GM19397 (cell line): ENCODE results near the gene HIVEP3.

Experiments
- ATAC-seq: cut with Tn5 transposase; IDR thresholded peaks from one replicate; pipeline ENCODE4 v1.9.1; 2021; ENCODE audit warnings: mild to moderate bottlenecking, moderate library complexity; ENCODE audit not compliant: unreplicated experiment

The HIVEP3 gene

GRCh38 chr1:41816061-41816460, 102.7 kb downstream of the HIVEP3 start:
- no peak for ATAC-seq

GRCh38 chr1:41813755-41814745, 104.7 kb downstream of the HIVEP3 start:
- ATAC-seq, result no peak

GRCh38 chr1:41813226-41813625, 105.5 kb downstream of the HIVEP3 start:
- ATAC-seq, result no peak

- no peak for ATAC-seq
These were observed 106.3 kb downstream of the HIVEP3 start for GRCh38 chr1:41812453-41812852.

- ATAC-seq, result no peak
These were observed 106.7 kb downstream of the HIVEP3 start for GRCh38 chr1:41812051-41812450.

GRCh38 chr1:41811051-41811795, 107.5 kb downstream of the HIVEP3 start:
- no peak for ATAC-seq

- no peak for ATAC-seq
These were observed 108.3 kb downstream of the HIVEP3 start for GRCh38 chr1:41810446-41810845.

GRCh38 chr1:41809692-41810091, 109.0 kb downstream of the HIVEP3 start:
- no peak for ATAC-seq

- ATAC-seq, result no peak
These were observed 111.3 kb downstream of the HIVEP3 start for GRCh38 chr1:41807390-41807789.

- ATAC-seq, result no peak
These were observed 112.1 kb downstream of the HIVEP3 start for GRCh38 chr1:41806472-41807155.

GRCh38 chr1:41805771-41806471, 112.8 kb downstream of the HIVEP3 start:
- ATAC-seq, result no peak

GRCh38 chr1:41804176-41804575, 114.5 kb downstream of the HIVEP3 start:
- ATAC-seq, result no peak

GRCh38 chr1:41803656-41804055, 115.1 kb downstream of the HIVEP3 start:
- no peak for ATAC-seq

GRCh38 chr1:41802532-41803501, 115.9 kb downstream of the HIVEP3 start:
- ATAC-seq, result peak; percentile 50

- ATAC-seq, result peak; percentile 56
These were observed 118.4 kb downstream of the HIVEP3 start for GRCh38 chr1:41800311-41800829.

GRCh38 chr1:41799723-41800122, 119.0 kb downstream of the HIVEP3 start:
- ATAC-seq, result no peak

GRCh38 chr1:41799205-41799604, 119.5 kb downstream of the HIVEP3 start:
- ATAC-seq, result no peak

GRCh38 chr1:41795205-41795762, 123.4 kb downstream of the HIVEP3 start:
- no peak for ATAC-seq

- ATAC-seq, result no peak
These were observed 124.7 kb downstream of the HIVEP3 start for GRCh38 chr1:41794031-41794430.
